Liver (tissue), 9 donors: ENCODE data around the gene RNASEH2A. TPM values are rescaled to one million over a fixed set of nuclear protein-coding genes. Genes with fewer than 3 reads are reported as not detected.

Experiments
- DNase-seq: peaks from one replicate; pipeline ENCODE4 v3.0.0-alpha.2; 2017; ENCODE audit warnings: low spot score
- H3K27ac ChIP-seq, 2 donors: one replicate each; pipeline ENCODE4 v1.7.0; 2013; ENCODE audit warnings: inconsistent platforms in 2 of 2, low read length in 2 of 2, control low read depth in 1 of 2, low read depth in 1 of 2, mild to moderate bottlenecking in 1 of 2
- H3K27me3 ChIP-seq, 4 donors: one replicate each; pipeline versions ENCODE4 v1.6.1 to v1.7.0; 2013; ENCODE audit warnings: low read length in 3 of 4, inconsistent platforms in 1 of 4, mild to moderate bottlenecking in 1 of 4, moderate library complexity in 1 of 4; ENCODE audit not compliant: control insufficient read depth in 4 of 4, insufficient read depth in 4 of 4
- H3K36me3 ChIP-seq, 4 donors: one replicate each; pipeline versions ENCODE4 v1.6.1 to v1.7.0; 2013; ENCODE audit warnings: low read length in 3 of 4, mild to moderate bottlenecking in 3 of 4, low read depth in 1 of 4, moderate library complexity in 1 of 4; ENCODE audit not compliant: control insufficient read depth in 4 of 4, insufficient read depth in 3 of 4
- H3K4me1 ChIP-seq, 4 donors: one replicate each; pipeline versions ENCODE4 v1.6.1 to v1.7.0; 2013; ENCODE audit warnings: low read length in 3 of 4, mild to moderate bottlenecking in 3 of 4, moderate library complexity in 1 of 4; ENCODE audit not compliant: control insufficient read depth in 4 of 4, insufficient read depth in 4 of 4
- H3K4me3 ChIP-seq, 3 donors: one replicate each; pipeline versions ENCODE4 v1.6.1 to v1.7.0; 2013; ENCODE audit warnings: low read length in 3 of 3, control low read depth in 1 of 3, low read depth in 1 of 3, mild to moderate bottlenecking in 1 of 3
- H3K9ac ChIP-seq, 2 donors: one replicate each; pipeline ENCODE4 v1.7.0; 2013; ENCODE audit warnings: low read length in 2 of 2, mild to moderate bottlenecking in 2 of 2, moderate library complexity in 2 of 2, control low read depth in 1 of 2, low read depth in 1 of 2
- H3K9me3 ChIP-seq, 4 donors: one replicate each; pipeline versions ENCODE4 v1.6.1 to v1.7.0; 2013; ENCODE audit warnings: low read length in 3 of 4; ENCODE audit not compliant: control insufficient read depth in 4 of 4
- CTCF ChIP-seq: fragments of 150-350 bp; IDR thresholded peaks from 2 replicates; pipeline ENCODE4 v1.5.1; 2017; ENCODE audit warnings: improper control_type of control experiment, low read depth, low read length; ENCODE audit not compliant: missing input control
- EGR1 ChIP-seq, 2 donors: IDR thresholded peaks; 2 replicates each; pipeline ENCODE4 v1.6.1; 2016 to 2018; ENCODE audit warnings: antibody characterized with exemption in 2 of 2, low read depth in 2 of 2
- GABPA ChIP-seq, 2 donors: IDR thresholded peaks in 1 of 2; conservative IDR thresholded peaks in 1 of 2; 2 replicates each; pipeline ENCODE4 v1.6.1; 2016; ENCODE audit warnings: antibody characterized with exemption in 2 of 2, mild to moderate bottlenecking in 1 of 2, moderate library complexity in 1 of 2
- HNF4A ChIP-seq, 2 donors: conservative IDR thresholded peaks; 2 replicates each; pipeline ENCODE4 v1.6.1; 2016; ENCODE audit warnings: antibody characterized with exemption in 2 of 2, mild to moderate bottlenecking in 2 of 2
- JUND ChIP-seq, 2 donors: IDR thresholded peaks; 2 replicates each; pipeline ENCODE4 v1.6.1; 2016; ENCODE audit warnings: antibody characterized with exemption in 2 of 2
- MAX ChIP-seq: IDR thresholded peaks from 2 replicates; pipeline ENCODE4 v1.6.1; 2016; ENCODE audit warnings: antibody characterized with exemption
- NR2F2 ChIP-seq: IDR thresholded peaks from 2 replicates; pipeline ENCODE4 v1.6.1; 2016; ENCODE audit warnings: antibody characterized with exemption
- RAD21 ChIP-seq, 2 donors: IDR thresholded peaks; 2 replicates each; pipeline ENCODE4 v1.6.1; 2016; ENCODE audit warnings: antibody characterized with exemption in 2 of 2, mild to moderate bottlenecking in 2 of 2
- RXRA ChIP-seq, 2 donors: IDR thresholded peaks; 2 replicates each; pipeline ENCODE4 v1.6.1; 2017 to 2018; ENCODE audit warnings: antibody characterized with exemption in 2 of 2, mild to moderate bottlenecking in 1 of 2
- SP1 ChIP-seq: IDR thresholded peaks from 2 replicates; pipeline ENCODE4 v1.6.1; 2018; ENCODE audit warnings: antibody characterized with exemption, mild to moderate bottlenecking
- YY1 ChIP-seq: IDR thresholded peaks from 2 replicates; pipeline ENCODE4 v1.6.1; 2016; ENCODE audit warnings: antibody characterized with exemption, mild to moderate bottlenecking
- ZBTB33 ChIP-seq: IDR thresholded peaks from 2 replicates; pipeline ENCODE4 v1.6.1; 2016; ENCODE audit warnings: antibody characterized with exemption
- WGBS: extraction: QIAGEN DNeasy Blood & Tissue Kit; methylation state at CpG from one replicate; pipeline ENCODE4 v1.1.7; 2013; 5-methylcytosine and 5-hydroxymethylcytosine counted together
- polyA plus RNA-seq, 2 donors: library from polyadenylated mRNA; stranded (reverse) in 1 of 2; unstranded in 1 of 2; fragments of 200-250 nt in 1 of 2; fragments of >200 nt in 1 of 2; fragmentation: Nextera tagmentation in 1 of 2; extraction: Ambion mirVana in 1 of 2; gene quantifications; one replicate each; pipeline versions ENCODE4 v1.2.1 to v1.2.3, GENCODE V29; 2013 to 2015
- total RNA-seq, 2 donors: library from RNA; depleted of rRNA; stranded (reverse); fragments of >200 nt; gene quantifications; one replicate each; pipeline ENCODE4 v1.2.3, GENCODE V29; 2014
- donor health status: healthy.
- donor health status: healthy.
- donor health status: healthy.
- donor health status: healthy.
- donor health status: healthy.

The RNASEH2A gene
- total and polyA plus RNA-seq, 4 donors: 1.8 to 17.5 (median 3.5) TPM

DNA sequence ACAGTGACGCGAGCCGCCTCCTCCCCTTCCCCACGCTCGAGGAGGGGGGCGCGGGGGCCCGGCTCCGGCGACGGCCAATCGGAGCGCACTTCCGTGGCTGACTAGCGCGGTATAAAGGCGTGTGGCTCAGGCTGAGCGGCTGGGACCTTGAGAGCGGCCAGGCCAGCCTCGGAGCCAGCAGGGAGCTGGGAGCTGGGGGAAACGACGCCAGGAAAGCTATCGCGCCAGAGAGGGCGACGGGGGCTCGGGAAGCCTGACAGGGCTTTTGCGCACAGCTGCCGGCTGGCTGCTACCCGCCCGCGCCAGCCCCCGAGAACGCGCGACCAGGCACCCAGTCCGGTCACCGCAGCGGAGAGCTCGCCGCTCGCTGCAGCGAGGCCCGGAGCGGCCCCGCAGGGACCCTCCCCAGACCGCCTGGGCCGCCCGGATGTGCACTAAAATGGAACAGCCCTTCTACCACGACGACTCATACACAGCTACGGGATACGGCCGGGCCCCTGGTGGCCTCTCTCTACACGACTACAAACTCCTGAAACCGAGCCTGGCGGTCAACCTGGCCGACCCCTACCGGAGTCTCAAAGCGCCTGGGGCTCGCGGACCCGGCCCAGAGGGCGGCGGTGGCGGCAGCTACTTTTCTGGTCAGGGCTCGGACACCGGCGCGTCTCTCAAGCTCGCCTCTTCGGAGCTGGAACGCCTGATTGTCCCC lies 14.9 kb upstream of the RNASEH2A start, which contains the start of gene JUNB (continued):
- TF ChIP-seq HNF4A (conservative IDR thresholded peaks at IDR 0.05) (no peak), JUND (IDR thresholded peaks at IDR 0.05) (peak in 1 of 2 donors; percentile 37), GABPA (IDR thresholded peaks at IDR 0.05 in 1 of 2, conservative IDR thresholded peaks at IDR 0.05 in 1 of 2) (peak in 1 of 2 donors; percentile 73), RAD21 (IDR thresholded peaks at IDR 0.05) (peak in 1 of 2 donors; percentile 36), SP1 (peak; percentile 97)

- peak; percentile 68 for DNase-seq
- Histone ChIP-seq H3K36me3 (peaks cover 0 to 3% (median 0%) of the 10 kb centered on the region in 4 donors), H3K27ac (peak overlapping the region; percentile 98 to 99), H3K9me3 (no peaks in the 10 kb centered on the region), H3K27me3 (no peaks in the 10 kb centered on the region), H3K9ac (peak overlapping the region; percentile 98 to 100), H3K4me1 (peaks cover 2 to 40% (median 27%) of the 10 kb centered on the region in 4 donors), H3K4me3 (peak overlapping the region; percentile 83 to 99 (median 98))
- TF ChIP-seq JUND (IDR thresholded peaks at IDR 0.05): no peak
- no peak for TF ChIP-seq SP1
- TF ChIP-seq RAD21 (IDR thresholded peaks at IDR 0.05): no peak
- TF ChIP-seq NR2F2: peak; percentile 83
- peak in 1 of 2 donors; percentile 70 for TF ChIP-seq GABPA (IDR thresholded peaks at IDR 0.05 in 1 of 2, conservative IDR thresholded peaks at IDR 0.05 in 1 of 2)
- TF ChIP-seq CTCF: no peak
- TF ChIP-seq MAX: peak; percentile 43
- TF ChIP-seq YY1: peak; percentile 15
- peak; percentile 51 to 71 for TF ChIP-seq RXRA (IDR thresholded peaks at IDR 0.05)
- TF ChIP-seq EGR1 (IDR thresholded peaks at IDR 0.05; ENCODE audit: low read depth in 2 of 2): peak in 1 of 2 donors; percentile 11
- TF ChIP-seq ZBTB33: no peak
- WGBS: under 1% methylated on average over 84 of the region's 84 CpGs
Observed at GRCh38 chr19:12792051-12792852, 14.1 kb upstream of the RNASEH2A start.

- peak overlapping the region; percentile 98 to 99 for H3K27ac ChIP-seq
- peak overlapping the region; percentile 98 to 100 for H3K9ac ChIP-seq
- WGBS: under 1% methylated on average over 22 of the region's 22 CpGs
- H3K27me3 ChIP-seq: no peaks in the 10 kb centered on the region
- peaks cover 2 to 39% (median 27%) of the 10 kb centered on the region in 4 donors for H3K4me1 ChIP-seq
- no peak for DNase-seq
- TF ChIP-seq JUND (IDR thresholded peaks at IDR 0.05): no peak
- TF ChIP-seq MAX: peak; percentile 8
- H3K4me3 ChIP-seq: peak overlapping the region; percentile 83 to 99 (median 98)
- peaks cover 0 to 3% (median 0%) of the 10 kb centered on the region in 4 donors for H3K36me3 ChIP-seq
- no peaks in the 10 kb centered on the region for H3K9me3 ChIP-seq
Observed at GRCh38 chr19:12792853-12793289, 13.5 kb upstream of the RNASEH2A start.
